ENCODE measurements around the gene RARRES1. TPM values are rescaled to one million over a fixed set of nuclear protein-coding genes. Genes with fewer than 3 reads are reported as not detected.

RARRES1 gene
- total RNA-seq, 1 experiment from 2014 or later: 1.3 TPM

GRCh38 chr3:158751316-158751715 lies 19.1 kb upstream of the RARRES1 start:
- POLR2A ChIA-PET: interaction anchor here (0.6 kb wide), 1 partner anchor 1108 kb away, joined by 3 read pairs; no protein-coding TSS in a partner anchor
- no peaks in the 10 kb centered on the region for H3K4me1 ChIP-seq (ENCODE audit: control insufficient read depth, insufficient read depth, low read length)
- TF ChIP-seq CTCF (IDR thresholded peaks at IDR 0.05): no peak
- no peak for TF ChIP-seq REST (IDR thresholded peaks at IDR 0.05; ENCODE audit: insufficient read depth in 1 of 2, low read depth in 2 of 2, low read length in 1 of 2)
- TF ChIP-seq SIN3A (IDR thresholded peaks at IDR 0.05; ENCODE audit: borderline replicate concordance, insufficient read depth, low read depth, low read length): no peak
- no peak for TF ChIP-seq TCF7L2 (IDR thresholded peaks at IDR 0.05; ENCODE audit: low read depth, low read length)
- TF ChIP-seq POLR2AphosphoS5 (IDR thresholded peaks at IDR 0.05; ENCODE audit: low read depth, low read length): no peak
- ATAC-seq: no peak
- no TSS peak for BruUV-seq (replicated peaks)
- no peaks in the 10 kb centered on the region for H3K27me3 ChIP-seq (ENCODE audit: control insufficient read depth, insufficient read depth, low read length)
- H3K4me3 ChIP-seq (ENCODE audit: low read depth in 2 of 2, low read length in 2 of 2): no peak overlapping the region
- intact Hi-C loops (cut with micrococcal nuclease; ENCODE audit: unreplicated experiment): no loop called here
- in situ Hi-C loops (cut with HindIII; ENCODE audit: low pct_unique_long_range_greater_than_20kb, low sequenced_read_pairs): no loop called here
- no peak for DNase-seq (ENCODE audit: low read depth, low spot score)
- H3K36me3 ChIP-seq (ENCODE audit: control insufficient read depth, insufficient read depth, low read length): no peaks in the 10 kb centered on the region
- H3K27ac ChIP-seq (ENCODE audit: low read length): no peak overlapping the region
- CTCF ChIA-PET: no interaction called here
- no peaks in the 10 kb centered on the region for H3K9me3 ChIP-seq (ENCODE audit: control insufficient read depth, insufficient read depth, low read depth, low read length)

- no peaks in the 10 kb centered on the region for H3K4me1 ChIP-seq (ENCODE audit: control insufficient read depth, insufficient read depth, low read length)
- TF ChIP-seq POLR2AphosphoS5 (IDR thresholded peaks at IDR 0.05; ENCODE audit: low read depth, low read length): no peak
- H3K27ac ChIP-seq (ENCODE audit: low read length): no peak overlapping the region
- in situ Hi-C loops (cut with HindIII; ENCODE audit: low pct_unique_long_range_greater_than_20kb, low sequenced_read_pairs): no loop called here
- ATAC-seq (no peak), DNase-seq (ENCODE audit: low read depth, low spot score) (no peak)
- no peaks in the 10 kb centered on the region for H3K27me3 ChIP-seq (ENCODE audit: control insufficient read depth, insufficient read depth, low read length)
- ChIA-PET CTCF (no interaction called here), POLR2A (no interaction called here)
- H3K9me3 ChIP-seq (ENCODE audit: control insufficient read depth, insufficient read depth, low read depth, low read length): no peaks in the 10 kb centered on the region
- no TSS peak for BruUV-seq (replicated peaks)
- H3K4me3 ChIP-seq (ENCODE audit: low read depth in 2 of 2, low read length in 2 of 2): no peak overlapping the region
- intact Hi-C loops (cut with micrococcal nuclease; ENCODE audit: unreplicated experiment): no loop called here
- H3K36me3 ChIP-seq (ENCODE audit: control insufficient read depth, insufficient read depth, low read length): no peaks in the 10 kb centered on the region
Observed at GRCh38 chr3:158750016-158750415, 17.8 kb upstream of the RARRES1 start.

GRCh38 chr3:158749526-158749925 lies 17.3 kb upstream of the RARRES1 start:
- POLR2A ChIA-PET: no interaction called here
- Histone ChIP-seq H3K9me3 (ENCODE audit: control insufficient read depth, insufficient read depth, low read depth, low read length) (no peaks in the 10 kb centered on the region), H3K4me3 (ENCODE audit: low read depth in 2 of 2, low read length in 2 of 2) (no peak overlapping the region), H3K27ac (ENCODE audit: low read length) (no peak overlapping the region), H3K4me1 (ENCODE audit: control insufficient read depth, insufficient read depth, low read length) (no peaks in the 10 kb centered on the region), H3K36me3 (ENCODE audit: control insufficient read depth, insufficient read depth, low read length) (no peaks in the 10 kb centered on the region), H3K27me3 (ENCODE audit: control insufficient read depth, insufficient read depth, low read length) (no peaks in the 10 kb centered on the region)
- CTCF ChIA-PET: no interaction called here
- TF ChIP-seq REST (IDR thresholded peaks at IDR 0.05; ENCODE audit: insufficient read depth in 1 of 2, low read depth in 2 of 2, low read length in 1 of 2) (no peak), SIN3A (IDR thresholded peaks at IDR 0.05; ENCODE audit: borderline replicate concordance, insufficient read depth, low read depth, low read length) (no peak), TCF7L2 (IDR thresholded peaks at IDR 0.05; ENCODE audit: low read depth, low read length) (no peak), POLR2AphosphoS5 (IDR thresholded peaks at IDR 0.05; ENCODE audit: low read depth, low read length) (no peak), CTCF (IDR thresholded peaks at IDR 0.05) (no peak)
- intact Hi-C loops (cut with micrococcal nuclease; ENCODE audit: unreplicated experiment) (no loop called here), in situ Hi-C loops (cut with HindIII; ENCODE audit: low pct_unique_long_range_greater_than_20kb, low sequenced_read_pairs) (no loop called here)
- no peak for DNase-seq (ENCODE audit: low read depth, low spot score)
- ATAC-seq: no peak
- no TSS peak for BruUV-seq (replicated peaks)
